ENCODE data around the gene WDR46. TPM values are rescaled to one million over a fixed set of nuclear protein-coding genes. Genes with fewer than 3 reads are reported as not detected.

WDR46 gene
- total and polyA plus RNA-seq, 2 of the 13 experiments (the other 11 are each of a cell fraction or from before 2014, with no cell fraction given): 47.4 to 105 TPM

DNA sequence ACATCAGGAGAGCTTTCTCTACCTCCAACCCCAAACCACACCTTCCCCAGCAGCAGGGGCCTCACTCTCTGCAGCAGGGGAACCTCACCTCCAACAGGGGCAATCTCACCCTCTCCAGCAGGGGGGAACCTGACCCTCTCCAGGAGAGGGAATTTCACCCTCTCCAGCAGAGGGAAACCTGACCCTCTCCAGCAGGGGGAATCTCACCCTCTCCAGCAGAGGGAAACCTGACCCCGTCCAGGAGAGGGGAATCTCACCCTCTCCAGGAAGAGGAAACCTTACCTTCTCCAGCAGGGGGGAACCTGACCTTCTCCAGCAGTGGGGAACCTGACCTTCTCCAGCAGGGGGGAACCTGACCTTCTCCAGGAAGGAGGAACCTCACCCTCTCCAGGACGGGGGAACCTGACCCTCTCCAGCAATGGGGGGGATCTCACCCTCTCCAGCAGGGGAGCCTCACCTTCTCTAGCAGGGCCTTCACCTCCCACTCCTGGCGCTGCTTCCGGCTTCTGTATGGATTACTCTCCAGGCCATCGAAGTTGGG is 9.0 kb downstream of the WDR46 start (continued):
- TF ChIP-seq ZNF232 (CRISPR knock-in tag; IDR thresholded peaks at IDR 0.05; ENCODE audit: borderline replicate concordance): no peak

DNA sequence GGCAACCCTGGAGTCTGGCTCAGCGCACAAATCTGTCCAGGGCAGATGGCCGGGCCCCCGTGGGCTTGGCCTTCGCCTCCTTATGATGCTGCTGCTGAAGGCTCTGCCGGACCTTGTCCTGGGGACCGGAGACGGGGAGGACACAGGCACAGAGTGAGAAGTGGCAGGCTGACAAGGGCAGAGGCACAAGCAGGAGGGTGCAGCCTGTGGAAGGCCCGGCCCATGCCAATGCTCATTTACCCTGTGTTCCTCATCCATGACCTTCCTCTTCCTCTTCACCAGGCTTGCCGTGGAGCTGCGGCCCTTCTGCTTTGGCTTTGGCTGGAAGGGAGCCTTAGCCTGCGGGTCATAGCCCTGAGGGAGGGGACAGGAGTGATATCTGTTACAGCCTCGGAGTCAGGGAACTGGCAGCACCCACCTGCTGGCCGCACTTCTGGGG is 9.8 kb downstream of the WDR46 start:
- peaks cover 16 to 62% of the 10 kb centered on the region in 2 experiments for H3K36me3 ChIP-seq (replicated peaks in 1 of 2; ENCODE audit: control insufficient read depth in 1 of 2, insufficient read depth in 2 of 2, low read length in 2 of 2)
- peaks cover 12% of the 10 kb centered on the region for H3K79me2 ChIP-seq (ENCODE audit: insufficient read depth, low read length)
- peaks cover 19% of the 10 kb centered on the region for H4K20me1 ChIP-seq (ENCODE audit: insufficient read depth, low read length)
- no peak overlapping the region for H2AFZ ChIP-seq (ENCODE audit: low read length)
- no peaks in the 10 kb centered on the region for H3K9me3 ChIP-seq (ENCODE audit: low read length)
- BruUV-seq (replicated peaks): no TSS peak
- ATAC-seq: peak; percentile 0; the same call in 1 of the 3 replicates
- H3K27me3 ChIP-seq (ENCODE audit: control insufficient read depth in 1 of 2, insufficient read depth in 2 of 2, low read length in 2 of 2): no peaks in the 10 kb centered on the region
- WGBS (ENCODE audit: low lambda C conversion rate): 95% methylated on average over 13 of the region's 13 CpGs
- no peak for FAIRE-seq
- CTCF ChIA-PET (ENCODE audit: low intra/inter-chr PET ratio, low total read pairs): interaction anchor here (0.9 to 3.2 kb wide), 6 partner anchors 8 to 146 kb away, joined by 3 to 52 read pairs (median 10); partner anchors contain the start of genes RGL2 and VPS52
- no peak overlapping the region for H3K27ac ChIP-seq (ENCODE audit: extremely low read length, insufficient read depth, low read length)
- no peak for DNase-seq (ENCODE audit: low spot score)
- no peak overlapping the region for H3K4me3 ChIP-seq (replicated peaks in 1 of 3; ENCODE audit: insufficient read depth in 1 of 3, low read depth in 2 of 3, low read length in 3 of 3)
- H3K9ac ChIP-seq (ENCODE audit: insufficient read depth, low read depth, low read length): no peak overlapping the region
- intact Hi-C loops (cut with micrococcal nuclease; ENCODE audit: unreplicated experiment) (no loop called here), in situ Hi-C loops (cut with HindIII; ENCODE audit: extremely low pct_ligation_motif_present, low pct_unique_long_range_greater_than_20kb) (loop anchor here (25.0 kb wide), 1 partner anchor 133 kb away; the partner anchor contains the start of genes CUTA, PHF1 and SYNGAP1)
- TF ChIP-seq NPAS2 (CRISPR knock-in tag; IDR thresholded peaks at IDR 0.05; ENCODE audit: borderline replicate concordance) (no peak), AGO2 (optimal IDR thresholded peaks at IDR 0.05; ENCODE audit: low read depth, low read length) (peak; percentile 65)
- POLR2A ChIA-PET: interaction anchor here (1.0 to 3.5 kb wide), 4 partner anchors 18 to 30 kb away, joined by 3 to 17 read pairs (median 8); partner anchors contain the start of gene RGL2
- H3K4me2 ChIP-seq (ENCODE audit: low read depth, low read length): no peak overlapping the region
- H3K4me1 ChIP-seq (ENCODE audit: insufficient read depth, low read length): peaks cover 15% of the 10 kb centered on the region

DNA sequence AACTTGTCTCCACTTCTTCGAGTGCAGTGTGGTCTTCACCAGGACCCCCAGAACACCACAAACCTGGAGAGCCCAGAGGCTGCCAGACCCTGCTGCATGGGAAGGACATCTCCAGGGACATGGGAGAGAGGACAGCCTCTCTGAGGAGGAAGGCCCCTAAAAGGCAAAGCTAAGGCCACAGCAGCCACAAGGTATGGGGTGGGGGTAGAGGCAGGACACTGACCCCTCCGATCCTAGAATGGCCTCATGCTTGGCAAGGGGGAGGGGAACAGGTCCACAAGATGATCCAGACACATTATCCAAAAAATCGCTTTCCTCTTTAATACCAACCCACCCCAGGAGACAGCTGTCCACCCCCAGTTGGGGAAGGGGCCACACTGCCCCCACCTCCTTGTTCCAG is 10.2 kb downstream of the WDR46 start:
- intact Hi-C loops (cut with micrococcal nuclease; ENCODE audit: unreplicated experiment): no loop called here
- Histone ChIP-seq H4K20me1 (ENCODE audit: insufficient read depth, low read length) (peaks cover 24% of the 10 kb centered on the region), H2AFZ (ENCODE audit: low read length) (no peak overlapping the region), H3K36me3 (replicated peaks in 1 of 2; ENCODE audit: control insufficient read depth in 1 of 2, insufficient read depth in 2 of 2, low read length in 2 of 2) (peaks cover 19 to 65% of the 10 kb centered on the region in 2 experiments), H3K4me2 (ENCODE audit: low read depth, low read length) (no peak overlapping the region), H3K9me3 (ENCODE audit: low read length) (no peaks in the 10 kb centered on the region), H3K9ac (ENCODE audit: insufficient read depth, low read depth, low read length) (no peak overlapping the region), H3K79me2 (ENCODE audit: insufficient read depth, low read length) (peaks cover 16% of the 10 kb centered on the region), H3K27ac (ENCODE audit: extremely low read length, insufficient read depth, low read length) (no peak overlapping the region), H3K4me1 (ENCODE audit: insufficient read depth, low read length) (peaks cover 20% of the 10 kb centered on the region), H3K27me3 (ENCODE audit: control insufficient read depth in 1 of 2, insufficient read depth in 2 of 2, low read length in 2 of 2) (no peaks in the 10 kb centered on the region), H3K4me3 (replicated peaks in 1 of 3; ENCODE audit: insufficient read depth in 1 of 3, low read depth in 2 of 3, low read length in 3 of 3) (no peak overlapping the region)
- in situ Hi-C loops (cut with HindIII; ENCODE audit: extremely low pct_ligation_motif_present, low pct_unique_long_range_greater_than_20kb): loop anchor here (25.0 kb wide), 1 partner anchor 133 kb away; the partner anchor contains the start of genes CUTA, PHF1 and SYNGAP1
- WGBS (ENCODE audit: low lambda C conversion rate): 90% methylated on average over 3 of the region's 3 CpGs
- POLR2A ChIA-PET: interaction anchor here (0.6 to 3.5 kb wide), 6 partner anchors 10 to 56 kb away, joined by 3 to 17 read pairs (median 11); partner anchors contain the start of genes PFDN6, RGL2 and WDR46
- FAIRE-seq (no peak), DNase-seq (ENCODE audit: low spot score) (no peak), ATAC-seq (0 out of 3 replicates have a peak, but pooled peaks have one; percentile 0)
- CTCF ChIA-PET (ENCODE audit: low intra/inter-chr PET ratio, low total read pairs): interaction anchor here (1.4 to 3.2 kb wide), 2 partner anchors 64 to 67 kb away, joined by 4 to 37 read pairs; no protein-coding TSS in a partner anchor
- no TSS peak for BruUV-seq (replicated peaks)
- no peak for TF ChIP-seq ELF1 (CRISPR knock-in tag; IDR thresholded peaks at IDR 0.05)
- no peak for TF ChIP-seq ZSCAN31 (CRISPR knock-in tag; IDR thresholded peaks at IDR 0.05; ENCODE audit: low read depth)
- no peak for TF ChIP-seq ZNF772 (CRISPR knock-in tag; IDR thresholded peaks at IDR 0.05)
- TF ChIP-seq ZSCAN29 (CRISPR knock-in tag; conservative IDR thresholded peaks at IDR 0.05): no peak
- TF ChIP-seq NAIF1 (CRISPR knock-in tag; IDR thresholded peaks at IDR 0.05; ENCODE audit: borderline replicate concordance): no peak
- TF ChIP-seq JUND (CRISPR knock-in tag; IDR thresholded peaks at IDR 0.05): no peak
- no peak for TF ChIP-seq ZFP62 (CRISPR knock-in tag; IDR thresholded peaks at IDR 0.05)
- no peak for TF ChIP-seq ZNF577 (CRISPR knock-in tag; IDR thresholded peaks at IDR 0.05; ENCODE audit: borderline replicate concordance, low read depth)
- TF ChIP-seq SNAI1 (CRISPR knock-in tag; IDR thresholded peaks at IDR 0.05; ENCODE audit: borderline replicate concordance): no peak
- no peak for TF ChIP-seq ZNF543 (CRISPR knock-in tag; IDR thresholded peaks at IDR 0.05)
- TF ChIP-seq ZC3H13 (CRISPR knock-in tag; IDR thresholded peaks at IDR 0.05): no peak
- TF ChIP-seq, protein P1, sequence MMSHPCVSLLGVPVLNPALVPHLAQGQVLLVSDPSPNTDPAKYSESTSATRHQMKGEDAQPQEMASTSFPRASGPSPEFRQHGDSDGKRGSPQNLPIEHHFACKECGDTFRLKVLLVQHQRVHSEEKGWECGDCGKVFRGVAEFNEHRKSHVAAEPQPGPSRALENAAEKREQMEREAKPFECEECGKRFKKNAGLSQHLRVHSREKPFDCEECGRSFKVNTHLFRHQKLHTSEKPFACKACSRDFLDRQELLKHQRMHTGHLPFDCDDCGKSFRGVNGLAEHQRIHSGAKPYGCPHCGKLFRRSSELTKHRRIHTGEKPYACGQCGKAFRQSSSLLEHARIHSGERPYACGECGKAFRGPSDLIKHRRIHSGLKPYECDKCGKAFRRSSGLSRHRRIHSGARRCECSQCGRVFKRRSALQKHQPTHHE (CRISPR knock-in tag; IDR thresholded peaks at IDR 0.05; ENCODE audit: borderline replicate concordance): no peak
- no peak for TF ChIP-seq SKI (IDR thresholded peaks at IDR 0.05; ENCODE audit: partially characterized antibody)
